ENCODE results near the gene TRMT44.
A peak's percentile ranks its signal among the peaks of the same experiment; 100 is the strongest.

The TRMT44 gene

DNA sequence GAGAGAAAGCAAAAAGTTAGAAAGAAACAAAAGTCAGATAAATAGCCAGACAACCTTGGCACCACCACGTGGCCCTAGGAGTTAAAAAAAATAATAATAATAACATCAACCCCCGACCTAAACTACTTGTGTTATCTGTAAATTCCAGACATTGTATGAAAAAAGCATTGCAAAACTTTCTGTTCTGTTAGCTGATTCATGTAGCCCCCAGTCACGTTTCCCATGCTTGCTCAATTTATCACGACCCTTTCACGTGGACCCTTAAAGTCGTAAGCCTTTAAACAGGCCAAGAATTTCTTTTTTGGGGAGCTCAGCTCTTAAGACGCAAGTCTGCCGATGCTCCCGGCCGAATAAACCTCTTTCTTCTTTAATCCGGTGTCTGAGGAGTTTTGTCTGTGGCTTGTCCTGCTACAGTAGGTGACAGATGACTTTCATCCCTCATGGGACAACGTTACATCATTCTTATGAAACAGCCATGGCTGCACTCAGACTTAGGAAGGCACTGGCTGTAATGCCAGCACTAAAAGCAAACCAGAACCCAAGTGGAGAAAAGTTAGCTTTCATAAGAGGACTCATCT, 574 bp upstream of the TRMT44 start:
- TF ChIP-seq, protein P1, sequence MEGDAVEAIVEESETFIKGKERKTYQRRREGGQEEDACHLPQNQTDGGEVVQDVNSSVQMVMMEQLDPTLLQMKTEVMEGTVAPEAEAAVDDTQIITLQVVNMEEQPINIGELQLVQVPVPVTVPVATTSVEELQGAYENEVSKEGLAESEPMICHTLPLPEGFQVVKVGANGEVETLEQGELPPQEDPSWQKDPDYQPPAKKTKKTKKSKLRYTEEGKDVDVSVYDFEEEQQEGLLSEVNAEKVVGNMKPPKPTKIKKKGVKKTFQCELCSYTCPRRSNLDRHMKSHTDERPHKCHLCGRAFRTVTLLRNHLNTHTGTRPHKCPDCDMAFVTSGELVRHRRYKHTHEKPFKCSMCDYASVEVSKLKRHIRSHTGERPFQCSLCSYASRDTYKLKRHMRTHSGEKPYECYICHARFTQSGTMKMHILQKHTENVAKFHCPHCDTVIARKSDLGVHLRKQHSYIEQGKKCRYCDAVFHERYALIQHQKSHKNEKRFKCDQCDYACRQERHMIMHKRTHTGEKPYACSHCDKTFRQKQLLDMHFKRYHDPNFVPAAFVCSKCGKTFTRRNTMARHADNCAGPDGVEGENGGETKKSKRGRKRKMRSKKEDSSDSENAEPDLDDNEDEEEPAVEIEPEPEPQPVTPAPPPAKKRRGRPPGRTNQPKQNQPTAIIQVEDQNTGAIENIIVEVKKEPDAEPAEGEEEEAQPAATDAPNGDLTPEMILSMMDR (IDR thresholded peaks at IDR 0.05; ENCODE audit: extremely low read depth, insufficient read depth, missing control alignments), result no peak
- in situ Hi-C loops (cut with MboI; ENCODE audit: low pct_unique_long_range_greater_than_20kb, low sequenced_read_pairs, unreplicated experiment), result no loop called here
- peak; percentile 34 for DNase-seq (ENCODE audit: low spot score)

DNA sequence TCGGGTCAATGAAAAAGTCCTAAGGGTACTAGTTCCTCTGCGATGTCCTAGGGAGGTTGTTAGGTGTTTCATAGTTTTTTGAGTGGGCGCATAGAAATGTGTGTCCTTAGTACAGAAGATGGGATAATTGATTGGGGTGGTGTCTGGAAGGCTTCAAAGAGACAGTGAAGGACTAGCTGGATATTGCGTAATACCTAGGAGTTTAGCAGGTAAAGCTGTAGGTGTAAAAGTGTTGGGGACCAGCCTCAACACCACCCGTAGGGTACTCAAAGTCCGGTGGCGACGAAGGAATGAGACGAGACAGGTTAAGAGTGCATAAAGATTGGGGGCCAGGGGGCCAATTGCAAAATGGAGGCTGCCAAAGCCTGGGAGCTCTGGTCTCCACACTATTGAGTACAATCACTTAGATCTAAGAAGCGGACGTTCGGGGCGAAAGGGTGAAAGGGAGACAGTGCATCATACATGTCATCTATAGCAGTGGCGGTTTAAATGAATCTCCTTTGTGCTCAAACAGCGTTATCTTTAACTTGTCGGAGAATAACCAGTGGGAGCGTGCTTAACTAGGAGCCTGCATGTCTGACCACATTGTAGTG, 1.0 kb downstream of the TRMT44 start:
- in situ Hi-C loops (cut with MboI; ENCODE audit: low pct_unique_long_range_greater_than_20kb, low sequenced_read_pairs, unreplicated experiment), result no loop called here
- DNase-seq (ENCODE audit: low spot score), result no peak
- TF ChIP-seq, protein P1 (IDR thresholded peaks at IDR 0.05; ENCODE audit: extremely low read depth, insufficient read depth, missing control alignments), result no peak

DNA sequence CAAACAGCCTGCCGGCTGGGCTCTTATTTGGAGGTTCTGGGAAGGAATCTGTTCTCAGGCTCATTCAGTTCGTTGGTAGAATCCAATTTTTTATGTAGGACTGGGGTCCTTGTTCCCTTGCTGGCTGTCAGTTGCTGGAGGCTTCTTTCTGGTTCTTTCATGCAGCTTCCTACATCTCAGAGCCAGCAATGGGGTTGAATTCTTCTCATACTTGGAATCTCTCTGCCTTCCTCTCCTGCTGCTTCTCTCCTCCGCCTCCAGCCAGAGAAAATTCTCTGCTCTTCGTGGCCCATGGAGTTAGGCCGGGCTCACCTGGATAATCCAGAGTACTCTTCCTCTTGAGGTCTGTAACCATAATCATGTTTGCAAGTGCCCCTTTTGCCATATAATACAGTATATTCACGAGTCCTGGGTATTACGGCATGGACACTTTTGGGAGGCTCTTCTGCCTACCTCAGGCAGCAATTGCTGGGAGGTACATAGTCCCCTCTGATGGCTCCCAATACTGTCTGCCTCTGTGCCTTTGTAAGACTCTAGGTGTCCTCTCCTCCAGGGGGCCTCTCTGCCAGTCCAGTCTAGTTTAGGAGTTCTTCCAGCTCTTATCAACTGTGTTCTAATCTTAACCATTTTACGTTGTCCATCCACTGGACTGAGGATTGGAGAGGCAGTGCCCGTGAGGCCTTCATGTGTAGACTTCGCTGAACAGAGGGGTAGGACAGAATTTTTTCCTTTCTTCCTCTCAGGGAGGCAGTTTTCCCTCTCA, 2.2 kb downstream of the TRMT44 start:
- TF ChIP-seq, protein P1 (IDR thresholded peaks at IDR 0.05; ENCODE audit: extremely low read depth, insufficient read depth, missing control alignments), result no peak
- in situ Hi-C loops (cut with MboI; ENCODE audit: low pct_unique_long_range_greater_than_20kb, low sequenced_read_pairs, unreplicated experiment), result no loop called here
- no peak for DNase-seq (ENCODE audit: low spot score)

DNA sequence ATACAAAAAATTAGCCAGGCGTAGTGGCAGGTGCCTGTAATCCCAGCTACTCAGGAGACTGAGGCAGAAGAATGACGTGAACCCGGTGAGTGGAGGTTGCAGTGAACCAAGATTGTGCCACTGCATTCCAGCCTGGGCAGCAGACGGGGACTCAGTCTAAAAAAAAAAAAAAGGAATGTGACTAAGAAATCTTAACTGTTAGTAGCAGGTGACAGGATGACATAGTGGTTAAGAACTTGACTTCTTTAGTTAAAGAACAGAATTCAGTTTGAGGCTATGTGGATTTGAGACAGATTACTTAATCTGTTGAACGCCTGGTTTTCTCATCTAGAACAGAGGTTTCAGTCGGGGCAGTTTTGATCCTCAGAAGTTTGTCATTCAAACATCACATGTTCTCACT, 3.2 kb downstream of the TRMT44 start:
- in situ Hi-C loops (cut with MboI; ENCODE audit: low pct_unique_long_range_greater_than_20kb, low sequenced_read_pairs, unreplicated experiment), result no loop called here
- TF ChIP-seq, protein P1 (IDR thresholded peaks at IDR 0.05; ENCODE audit: extremely low read depth, insufficient read depth, missing control alignments), result no peak
- no peak for DNase-seq (ENCODE audit: low spot score)

DNA sequence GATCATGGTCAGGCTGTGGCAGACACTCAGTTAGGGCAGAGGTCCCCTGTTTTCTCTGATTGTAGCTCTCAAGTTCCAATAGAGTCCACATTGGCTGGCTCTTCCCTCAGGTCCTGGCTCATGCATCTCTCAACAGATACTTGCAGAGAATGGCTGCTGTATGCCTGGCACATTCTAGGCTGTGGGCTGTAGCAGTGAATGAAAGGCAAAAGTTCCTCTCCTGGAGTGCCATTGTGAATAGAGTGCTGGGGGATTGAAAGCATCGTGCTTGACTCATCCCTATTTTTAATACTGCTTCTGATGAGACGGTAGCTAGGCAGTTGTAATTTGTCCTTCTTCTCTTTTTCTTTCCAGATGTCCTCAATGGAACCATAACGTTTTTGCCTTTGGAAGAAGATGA, 5.5 kb downstream of the TRMT44 start:
- in situ Hi-C loops (cut with MboI; ENCODE audit: low pct_unique_long_range_greater_than_20kb, low sequenced_read_pairs, unreplicated experiment), result no loop called here
- DNase-seq (ENCODE audit: low spot score), result no peak
- TF ChIP-seq, protein P1 (IDR thresholded peaks at IDR 0.05; ENCODE audit: extremely low read depth, insufficient read depth, missing control alignments), result no peak

DNA sequence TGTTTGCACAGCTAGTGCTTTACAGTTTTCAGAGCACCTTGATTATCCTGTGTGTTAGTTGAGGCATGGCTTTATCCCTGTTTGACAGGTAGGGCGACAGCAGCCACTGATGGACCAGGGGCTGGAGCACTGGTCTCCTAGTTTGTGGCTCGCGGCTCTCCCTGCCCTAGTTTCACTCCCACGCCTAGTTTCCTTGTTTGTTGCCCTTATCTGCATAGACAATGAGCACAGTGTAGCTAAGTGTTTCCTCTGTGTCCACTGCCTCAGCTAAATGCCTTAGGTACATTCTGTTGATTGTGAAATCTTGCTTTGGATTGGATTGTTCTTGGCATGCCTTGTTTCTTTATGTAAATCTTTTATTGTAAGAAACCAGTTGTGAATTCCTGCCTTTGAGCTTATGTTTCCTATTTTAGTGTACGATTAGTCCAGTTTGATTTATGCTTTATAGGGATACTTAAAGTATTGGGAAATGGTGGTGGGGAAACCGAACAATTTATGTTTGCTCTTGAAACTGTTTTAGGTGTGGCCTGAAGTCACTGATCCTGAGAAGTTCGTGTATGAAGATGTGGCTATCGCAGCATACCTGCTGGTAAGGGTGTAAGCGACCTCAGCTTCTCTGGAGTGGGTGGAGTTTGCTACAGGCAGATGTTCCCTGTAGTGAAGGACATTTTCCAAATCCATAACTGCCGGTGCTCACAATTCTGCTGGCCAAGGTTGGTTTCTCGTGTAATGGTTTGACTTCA, 11.0 kb downstream of the TRMT44 start:
- no peak for DNase-seq (ENCODE audit: low spot score)
- in situ Hi-C loops (cut with MboI; ENCODE audit: low pct_unique_long_range_greater_than_20kb, low sequenced_read_pairs, unreplicated experiment), result loop anchor here (25.0 kb wide), 1 partner anchor 136 kb away; the partner anchor contains the start of genes CPZ and GPR78
- TF ChIP-seq, protein P1 (IDR thresholded peaks at IDR 0.05; ENCODE audit: extremely low read depth, insufficient read depth, missing control alignments), result no peak
